ENCODE measurements around the gene CRYBG1. TPM values are rescaled to one million over a fixed set of nuclear protein-coding genes. Genes with fewer than 3 reads are reported as not detected.

CRYBG1 gene
- total RNA-seq, 1 experiment from 2014 or later: 0.66 TPM

DNA sequence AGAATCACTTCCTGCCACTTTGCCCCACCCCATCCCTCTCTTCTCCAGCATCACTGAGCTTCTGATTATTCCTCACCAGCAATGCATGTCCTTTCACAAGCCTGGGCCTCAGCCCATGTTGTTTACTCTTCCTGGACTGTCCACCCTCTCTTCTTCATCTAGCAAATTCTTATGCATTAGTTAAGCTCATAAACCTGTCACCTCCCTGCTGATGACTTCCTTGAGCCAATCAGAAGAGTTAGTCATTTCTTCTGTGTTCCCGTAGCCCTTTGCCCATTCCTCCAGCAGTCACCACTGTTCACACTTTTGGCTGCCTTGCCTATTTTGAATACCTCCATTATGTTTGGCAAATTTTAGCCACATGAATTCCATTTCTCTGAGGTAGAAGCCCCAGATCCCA, 4.1 kb upstream of the CRYBG1 start:
- no peak for DNase-seq
- Histone ChIP-seq H3K36me3 (replicated peaks; ENCODE audit: control insufficient read depth, insufficient read depth, low read length) (no peaks in the 10 kb centered on the region), H3K4me3 (ENCODE audit: insufficient read depth, low read depth, low read length) (no peak overlapping the region), H3K27me3 (ENCODE audit: control insufficient read depth, insufficient read depth, low read length) (peaks cover 11% of the 10 kb centered on the region)

DNA sequence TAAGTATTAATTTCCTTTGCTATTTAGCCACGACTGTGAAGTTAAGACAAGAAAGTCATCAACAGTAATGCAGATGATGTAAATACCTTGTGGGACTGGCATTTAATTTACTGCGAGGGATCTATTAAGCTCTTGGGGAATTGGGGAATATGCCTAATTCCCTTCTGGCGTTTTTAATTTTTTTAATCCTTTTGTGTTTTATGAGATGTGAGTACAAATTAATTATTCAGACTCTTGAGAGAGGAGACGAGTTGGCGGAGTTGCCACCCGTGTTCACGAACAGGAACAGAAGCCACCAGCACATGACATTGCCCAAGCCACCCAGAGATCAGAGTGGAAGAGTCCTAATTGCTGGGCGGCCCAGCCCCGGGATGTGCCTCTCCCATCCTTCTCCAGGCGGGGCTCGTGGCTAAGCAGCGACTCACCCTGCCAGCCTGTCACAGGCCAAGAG, 533 bp upstream of the CRYBG1 start:
- H3K36me3 ChIP-seq (replicated peaks; ENCODE audit: control insufficient read depth, insufficient read depth, low read length): no peaks in the 10 kb centered on the region
- no peak for DNase-seq
- peak overlapping the region; percentile 67 for H3K4me3 ChIP-seq (ENCODE audit: insufficient read depth, low read depth, low read length)
- peaks cover 13% of the 10 kb centered on the region for H3K27me3 ChIP-seq (ENCODE audit: control insufficient read depth, insufficient read depth, low read length)

DNA sequence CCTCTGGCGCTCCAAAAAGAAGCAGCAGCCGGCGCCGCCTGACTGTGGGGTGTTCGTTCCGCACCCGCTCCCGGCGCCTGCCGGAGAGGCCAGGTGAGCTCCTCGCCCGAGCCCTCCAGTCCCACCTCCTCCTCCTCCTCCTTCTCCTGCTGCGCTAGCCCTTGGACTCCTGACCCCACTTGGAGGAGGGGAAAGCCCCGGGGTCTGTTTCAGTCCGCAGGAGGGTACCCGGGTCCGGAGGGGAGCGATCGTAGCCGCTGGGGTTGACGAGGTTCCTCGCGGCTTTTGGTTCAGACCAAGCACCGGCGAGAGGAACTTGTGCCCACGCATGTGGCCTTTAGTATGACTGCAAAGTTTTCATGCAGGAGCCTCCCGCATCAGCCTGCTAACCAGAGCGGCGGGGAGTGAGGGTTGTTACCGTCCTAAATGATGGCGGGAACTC, 493 bp downstream of the CRYBG1 start:
- no peaks in the 10 kb centered on the region for H3K36me3 ChIP-seq (replicated peaks; ENCODE audit: control insufficient read depth, insufficient read depth, low read length)
- peak overlapping the region; percentile 67 for H3K4me3 ChIP-seq (ENCODE audit: insufficient read depth, low read depth, low read length)
- peak; percentile 77 for DNase-seq
- H3K27me3 ChIP-seq (ENCODE audit: control insufficient read depth, insufficient read depth, low read length): peaks cover 13% of the 10 kb centered on the region

DNA sequence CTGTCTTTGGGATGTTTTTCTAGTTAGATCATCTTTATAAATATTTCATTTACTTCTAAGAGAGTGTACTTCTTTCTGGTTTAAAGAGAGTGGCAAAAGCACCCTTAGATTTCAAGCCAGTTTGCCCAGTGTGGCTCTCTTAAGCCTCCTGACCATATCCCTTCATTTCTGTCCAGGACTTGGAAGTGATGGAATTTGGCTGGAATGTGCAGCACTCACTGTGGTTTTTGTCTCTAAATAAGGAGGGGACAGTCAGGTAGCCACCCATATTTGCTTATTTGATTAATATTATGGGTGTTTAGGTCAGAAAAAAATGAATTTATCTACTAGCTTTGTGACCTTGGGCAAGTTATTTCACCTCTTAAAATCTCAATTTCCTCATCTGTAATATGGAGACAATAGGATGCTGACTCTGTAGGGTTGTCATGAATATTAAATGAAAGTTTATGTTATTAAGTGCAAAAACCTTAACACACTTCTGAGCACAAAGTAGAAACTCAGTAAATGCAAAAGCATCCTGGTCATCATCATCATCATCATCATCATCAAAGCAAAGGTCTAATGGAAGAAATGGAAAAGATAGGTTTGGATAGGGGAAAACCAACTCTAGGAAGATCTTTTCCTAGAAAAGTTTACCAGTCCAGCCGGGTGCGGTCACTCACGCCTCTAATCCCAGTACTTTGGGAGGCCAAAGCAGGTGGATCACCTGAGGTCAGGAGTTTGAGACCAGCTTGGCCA, 3.1 kb downstream of the CRYBG1 start:
- no peaks in the 10 kb centered on the region for H3K36me3 ChIP-seq (replicated peaks; ENCODE audit: control insufficient read depth, insufficient read depth, low read length)
- H3K27me3 ChIP-seq (ENCODE audit: control insufficient read depth, insufficient read depth, low read length): peaks cover 13% of the 10 kb centered on the region
- no peak overlapping the region for H3K4me3 ChIP-seq (ENCODE audit: insufficient read depth, low read depth, low read length)
- DNase-seq: no peak

DNA sequence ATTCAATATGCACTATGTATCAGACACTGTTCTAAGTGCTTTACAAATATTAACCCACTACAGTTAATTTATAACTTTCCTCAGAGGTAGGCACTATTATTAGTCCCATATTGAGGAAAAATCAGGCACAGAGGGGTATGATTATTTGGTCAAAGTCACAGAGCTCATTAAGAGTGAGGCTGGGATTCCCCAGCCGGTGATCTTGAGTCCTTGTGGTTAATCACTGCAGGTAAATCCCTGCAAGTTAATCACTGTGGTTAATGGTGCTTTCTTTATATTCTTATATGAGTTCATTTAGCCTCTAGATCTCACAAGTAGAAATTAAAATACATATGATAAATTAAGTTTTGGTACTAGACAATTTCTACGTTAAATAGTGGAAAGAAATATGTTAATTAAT, 9.2 kb downstream of the CRYBG1 start:
- DNase-seq: no peak
- Histone ChIP-seq H3K36me3 (replicated peaks; ENCODE audit: control insufficient read depth, insufficient read depth, low read length) (no peaks in the 10 kb centered on the region), H3K27me3 (ENCODE audit: control insufficient read depth, insufficient read depth, low read length) (no peaks in the 10 kb centered on the region), H3K4me3 (ENCODE audit: insufficient read depth, low read depth, low read length) (no peak overlapping the region)

DNA sequence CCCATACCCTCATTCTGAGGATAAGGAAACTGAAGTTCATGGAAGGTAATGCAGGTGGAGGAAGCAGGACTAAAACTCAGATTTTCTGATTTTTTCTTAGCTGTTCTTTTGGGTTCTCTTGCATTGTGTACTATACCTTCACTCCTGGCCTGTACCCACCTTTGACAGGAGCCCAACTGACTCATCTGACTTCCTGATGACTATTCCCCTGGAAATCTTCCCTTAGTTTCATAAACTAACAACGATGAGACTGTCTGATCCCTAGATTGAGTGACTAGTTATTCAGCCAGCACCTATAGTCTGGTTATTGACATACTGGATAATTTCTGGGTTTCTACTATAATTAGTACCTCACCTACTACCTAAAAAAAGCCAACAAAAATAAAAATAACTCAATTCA, 10.1 kb downstream of the CRYBG1 start:
- Histone ChIP-seq H3K36me3 (replicated peaks; ENCODE audit: control insufficient read depth, insufficient read depth, low read length) (no peaks in the 10 kb centered on the region), H3K4me3 (ENCODE audit: insufficient read depth, low read depth, low read length) (no peak overlapping the region), H3K27me3 (ENCODE audit: control insufficient read depth, insufficient read depth, low read length) (no peaks in the 10 kb centered on the region)
- DNase-seq: no peak

DNA sequence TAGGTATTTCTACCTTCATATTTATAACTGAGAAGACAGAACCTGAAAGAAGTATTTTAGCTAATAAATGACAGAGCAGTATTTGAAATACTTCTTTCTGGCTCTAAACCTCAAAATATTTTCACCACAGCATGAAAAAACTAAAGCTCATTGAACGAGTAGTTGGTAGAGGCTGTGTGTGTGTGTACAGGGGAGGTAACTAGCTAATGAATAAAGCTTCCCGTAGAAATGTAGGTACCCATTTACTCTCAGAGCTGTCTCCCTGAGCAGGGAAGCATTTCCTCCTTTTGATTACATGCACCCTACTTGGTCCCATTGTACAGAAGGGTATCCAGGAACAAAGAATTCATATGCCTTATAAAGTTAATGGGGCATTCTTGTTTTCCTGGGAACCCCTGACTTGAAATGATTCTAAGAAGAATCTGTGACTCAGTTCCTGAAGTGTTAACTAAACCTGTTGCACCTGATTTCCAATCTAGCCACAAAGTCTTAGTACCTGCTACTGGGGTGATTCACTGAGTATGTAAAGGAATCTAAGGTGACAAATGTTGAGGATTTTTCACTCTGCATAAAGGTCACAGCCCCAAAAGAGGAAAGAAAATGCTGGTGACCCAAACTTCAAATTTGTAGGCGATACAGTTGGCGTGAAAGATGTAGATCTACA, 12.5 kb downstream of the CRYBG1 start:
- H3K27me3 ChIP-seq (ENCODE audit: control insufficient read depth, insufficient read depth, low read length): no peaks in the 10 kb centered on the region
- H3K4me3 ChIP-seq (ENCODE audit: insufficient read depth, low read depth, low read length): no peak overlapping the region
- DNase-seq: no peak
- no peaks in the 10 kb centered on the region for H3K36me3 ChIP-seq (replicated peaks; ENCODE audit: control insufficient read depth, insufficient read depth, low read length)

DNA sequence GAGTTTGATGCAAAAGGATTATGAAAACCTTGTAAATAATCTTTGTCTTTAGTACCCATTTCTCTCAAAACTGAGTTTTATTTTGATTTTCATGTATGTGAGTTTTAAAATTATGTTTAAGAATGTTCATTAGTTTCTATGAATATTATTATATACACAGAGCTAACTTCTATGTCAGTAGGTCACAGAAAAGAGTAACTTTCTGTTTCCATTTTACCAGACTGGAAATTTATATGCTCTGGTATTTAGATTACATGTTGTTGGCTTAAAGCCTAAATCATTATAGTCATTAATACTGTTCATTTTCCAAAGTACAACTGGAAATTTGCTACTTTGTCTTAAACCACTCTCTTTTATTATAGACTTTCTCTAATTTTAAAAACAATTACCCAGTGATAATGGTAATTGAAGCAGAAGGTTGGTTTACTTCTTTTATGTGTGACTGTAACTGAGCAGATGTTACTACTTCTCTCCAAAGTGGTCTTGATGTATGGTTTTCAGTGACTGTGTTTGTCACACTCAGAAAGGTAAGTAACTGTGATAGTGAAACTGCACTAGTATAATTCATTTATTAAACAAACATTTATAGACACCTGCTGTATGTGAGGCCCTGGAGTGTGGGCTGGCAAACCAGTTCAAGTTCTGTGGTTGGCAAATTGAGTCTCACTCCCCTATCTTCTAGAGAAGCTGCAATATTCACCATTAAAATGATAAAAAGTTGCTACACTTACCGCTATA, 13.2 kb downstream of the CRYBG1 start:
- H3K36me3 ChIP-seq (replicated peaks; ENCODE audit: control insufficient read depth, insufficient read depth, low read length): no peaks in the 10 kb centered on the region
- H3K4me3 ChIP-seq (ENCODE audit: insufficient read depth, low read depth, low read length): no peak overlapping the region
- DNase-seq: no peak
- H3K27me3 ChIP-seq (ENCODE audit: control insufficient read depth, insufficient read depth, low read length): no peaks in the 10 kb centered on the region

DNA sequence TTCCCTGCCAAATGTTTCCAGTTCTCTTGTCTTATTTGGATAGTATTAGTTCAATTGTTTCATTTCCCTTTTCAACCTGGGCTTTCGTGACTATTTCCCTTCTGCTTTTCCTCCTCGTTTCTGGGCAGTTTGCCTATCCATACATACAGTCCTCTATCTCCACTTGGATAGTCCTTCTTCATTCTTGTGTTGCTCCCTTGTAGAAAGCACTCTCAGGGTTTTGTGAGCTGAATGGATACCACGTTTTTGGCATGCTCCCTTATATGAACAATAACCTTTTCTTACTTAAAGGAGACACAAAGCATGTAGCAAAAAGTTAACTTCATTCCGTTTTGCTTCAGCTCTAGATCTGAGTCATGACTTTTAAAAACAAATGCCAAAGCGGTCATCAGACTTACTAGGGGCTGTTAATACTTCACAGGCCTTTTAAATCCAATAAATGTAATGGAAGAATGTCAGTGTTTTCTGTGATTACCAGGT, 16.6 kb downstream of the CRYBG1 start:
- no peak for DNase-seq

DNA sequence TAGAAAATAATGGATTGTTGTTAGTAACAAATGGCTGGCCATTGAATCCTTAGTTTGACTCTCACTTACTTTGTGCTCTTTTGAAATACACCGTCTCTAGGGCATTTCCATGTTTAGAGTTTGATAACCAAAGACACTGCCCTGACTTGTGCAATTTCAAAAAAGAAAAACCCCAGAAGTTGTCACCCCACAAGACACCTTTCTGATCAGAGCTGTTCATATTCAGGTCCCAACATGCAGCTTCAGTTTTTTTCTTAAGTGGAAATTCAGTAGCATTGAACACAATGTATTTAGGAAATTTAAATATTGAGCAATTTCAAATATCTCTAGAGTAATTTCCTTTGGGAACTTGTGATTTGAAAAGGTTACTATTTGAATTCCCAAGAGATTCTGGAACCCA, 19.4 kb downstream of the CRYBG1 start:
- Histone ChIP-seq H3K4me3 (ENCODE audit: insufficient read depth, low read depth, low read length) (no peak overlapping the region), H3K36me3 (replicated peaks; ENCODE audit: control insufficient read depth, insufficient read depth, low read length) (no peaks in the 10 kb centered on the region), H3K27me3 (ENCODE audit: control insufficient read depth, insufficient read depth, low read length) (no peaks in the 10 kb centered on the region)
- no peak for DNase-seq

More for the DNA sequence above, 16.6 kb downstream of the CRYBG1 start:
- no peak overlapping the region for H3K4me3 ChIP-seq (ENCODE audit: insufficient read depth, low read depth, low read length)
- H3K27me3 ChIP-seq (ENCODE audit: control insufficient read depth, insufficient read depth, low read length): no peaks in the 10 kb centered on the region
- no peaks in the 10 kb centered on the region for H3K36me3 ChIP-seq (replicated peaks; ENCODE audit: control insufficient read depth, insufficient read depth, low read length)

DNA sequence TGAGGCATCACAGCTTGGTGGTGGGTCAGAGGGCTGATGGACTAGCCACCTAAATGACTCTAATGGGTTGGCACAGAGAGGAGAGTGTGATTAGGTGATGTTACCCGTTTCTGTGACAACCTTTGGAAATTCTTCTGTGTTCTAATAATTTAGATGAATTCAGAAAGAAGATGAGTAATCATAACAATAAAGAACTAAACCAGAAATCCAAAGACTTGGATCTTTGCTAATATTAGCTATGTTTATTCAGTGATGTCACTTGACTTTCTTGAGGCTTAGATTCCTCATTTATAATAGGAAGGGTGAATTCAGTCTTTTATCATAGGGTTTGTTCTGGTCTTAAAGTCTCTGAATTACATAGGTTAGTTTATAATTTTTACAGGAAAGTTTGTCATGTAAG, 19.9 kb downstream of the CRYBG1 start:
- no peak for DNase-seq
- no peak overlapping the region for H3K4me3 ChIP-seq (ENCODE audit: insufficient read depth, low read depth, low read length)
- no peaks in the 10 kb centered on the region for H3K27me3 ChIP-seq (ENCODE audit: control insufficient read depth, insufficient read depth, low read length)
- H3K36me3 ChIP-seq (replicated peaks; ENCODE audit: control insufficient read depth, insufficient read depth, low read length): no peaks in the 10 kb centered on the region

DNA sequence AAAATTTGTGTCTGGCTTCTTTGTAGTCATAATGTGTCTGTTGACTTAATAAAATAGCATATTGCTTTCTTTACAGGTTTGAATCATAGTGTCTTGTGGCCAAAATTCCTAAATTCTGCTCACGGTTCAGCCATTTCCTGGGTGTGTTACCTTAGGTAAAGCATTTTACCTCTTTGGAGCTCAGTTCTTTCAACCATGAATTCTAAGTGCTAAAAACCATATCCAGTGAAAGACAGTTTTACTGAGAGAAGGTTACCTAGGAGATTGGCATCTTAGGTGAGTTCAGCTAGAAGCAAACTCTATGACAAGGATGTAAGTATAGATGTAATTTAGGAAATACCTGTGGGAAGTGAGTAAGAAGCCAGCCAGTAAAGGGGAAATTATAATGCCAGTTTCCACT, 20.7 kb downstream of the CRYBG1 start:
- Histone ChIP-seq H3K36me3 (replicated peaks; ENCODE audit: control insufficient read depth, insufficient read depth, low read length) (no peaks in the 10 kb centered on the region), H3K4me3 (ENCODE audit: insufficient read depth, low read depth, low read length) (no peak overlapping the region), H3K27me3 (ENCODE audit: control insufficient read depth, insufficient read depth, low read length) (no peaks in the 10 kb centered on the region)
- no peak for DNase-seq

DNA sequence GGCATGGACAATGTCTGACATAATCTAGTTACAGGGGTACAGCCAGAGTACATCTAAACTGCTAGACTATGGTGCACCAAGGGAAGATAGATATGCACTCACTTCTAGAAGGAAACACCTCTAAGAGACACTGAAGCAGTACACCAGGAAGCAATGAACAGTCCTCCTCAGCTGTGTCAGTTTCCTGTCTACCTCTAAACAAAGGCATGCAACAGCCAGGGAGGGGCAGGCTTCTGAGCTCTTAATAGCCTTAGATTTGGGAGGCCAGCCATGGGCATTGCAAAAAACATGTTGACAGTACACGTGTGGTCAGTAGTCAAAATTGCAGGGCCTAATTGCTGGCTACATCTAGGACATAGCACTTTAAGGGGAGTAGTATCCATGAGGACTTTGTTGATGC, 21.4 kb downstream of the CRYBG1 start:
- no peak overlapping the region for H3K4me3 ChIP-seq (ENCODE audit: insufficient read depth, low read depth, low read length)
- H3K27me3 ChIP-seq (ENCODE audit: control insufficient read depth, insufficient read depth, low read length): no peaks in the 10 kb centered on the region
- H3K36me3 ChIP-seq (replicated peaks; ENCODE audit: control insufficient read depth, insufficient read depth, low read length): no peaks in the 10 kb centered on the region
- no peak for DNase-seq

DNA sequence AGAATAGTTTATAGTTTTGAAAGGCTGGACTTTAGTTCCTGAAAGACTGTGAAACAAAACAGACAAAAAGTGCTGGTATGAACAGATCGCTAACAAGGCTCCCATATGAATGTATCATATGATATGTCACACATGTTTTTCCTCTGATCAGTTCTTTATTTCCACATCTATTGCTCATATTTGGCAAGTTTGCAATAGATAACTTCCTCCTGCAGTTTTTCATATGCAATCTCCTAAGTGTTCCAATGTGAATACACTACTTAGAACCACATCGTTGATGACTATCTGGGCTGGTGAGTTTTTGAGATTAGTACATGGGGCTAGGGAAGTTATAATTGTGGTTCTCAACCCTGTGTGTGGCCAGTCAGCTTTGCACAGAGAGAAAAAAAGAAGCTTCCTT, 23.1 kb downstream of the CRYBG1 start:
- no peak overlapping the region for H3K4me3 ChIP-seq (ENCODE audit: insufficient read depth, low read depth, low read length)
- no peaks in the 10 kb centered on the region for H3K27me3 ChIP-seq (ENCODE audit: control insufficient read depth, insufficient read depth, low read length)
- no peak for DNase-seq
- no peaks in the 10 kb centered on the region for H3K36me3 ChIP-seq (replicated peaks; ENCODE audit: control insufficient read depth, insufficient read depth, low read length)

DNA sequence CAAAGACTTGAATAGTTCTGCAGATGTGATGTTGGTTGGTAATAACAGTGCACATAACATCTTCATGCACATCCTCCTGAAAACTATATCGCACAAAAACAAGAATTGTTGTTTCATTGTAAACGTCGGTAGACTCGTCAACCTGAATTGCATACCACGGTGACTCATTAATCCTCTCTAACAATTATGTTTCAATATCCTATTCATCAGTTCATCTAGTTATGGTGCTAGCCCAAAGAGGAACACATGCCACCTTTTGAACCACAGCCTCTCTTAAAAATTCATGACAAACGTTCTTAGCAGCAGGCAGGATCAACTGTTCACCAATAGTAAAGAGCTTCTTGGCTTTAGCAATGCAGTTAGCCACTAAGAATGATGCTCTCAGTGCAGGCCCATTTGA, 25.0 kb downstream of the CRYBG1 start:
- no peaks in the 10 kb centered on the region for H3K36me3 ChIP-seq (replicated peaks; ENCODE audit: control insufficient read depth, insufficient read depth, low read length)
- no peaks in the 10 kb centered on the region for H3K27me3 ChIP-seq (ENCODE audit: control insufficient read depth, insufficient read depth, low read length)
- no peak for DNase-seq
- no peak overlapping the region for H3K4me3 ChIP-seq (ENCODE audit: insufficient read depth, low read depth, low read length)

Measured in H7 (cell line).